Coronary artery (tissue), 2 donors: Measurements from ENCODE around the gene LITAFD.

Experiments used
- DNase-seq: peaks from one replicate; pipeline ENCODE4 v3.0.0-alpha.2; 2017; ENCODE audit warnings: low spot score
- H3K27ac ChIP-seq, 2 donors: fragments of 200-600 bp; sonication (generic); one replicate each; pipeline ENCODE4 v1.5.1; 2016 to 2019
- H3K4me3 ChIP-seq: fragments of 200-600 bp; sonication (generic); 2 replicates; pipeline ENCODE4 v1.5.1; 2016; ENCODE audit warnings: mild to moderate bottlenecking, moderate library complexity
- TF ChIP-seq, protein P1 (sequence below): fragments of 200-600 bp; sonication (generic); IDR thresholded peaks from one replicate; pipeline ENCODE4 v1.5.1; 2019; ENCODE audit warnings: antibody characterized with exemption

Gene LITAFD

DNA sequence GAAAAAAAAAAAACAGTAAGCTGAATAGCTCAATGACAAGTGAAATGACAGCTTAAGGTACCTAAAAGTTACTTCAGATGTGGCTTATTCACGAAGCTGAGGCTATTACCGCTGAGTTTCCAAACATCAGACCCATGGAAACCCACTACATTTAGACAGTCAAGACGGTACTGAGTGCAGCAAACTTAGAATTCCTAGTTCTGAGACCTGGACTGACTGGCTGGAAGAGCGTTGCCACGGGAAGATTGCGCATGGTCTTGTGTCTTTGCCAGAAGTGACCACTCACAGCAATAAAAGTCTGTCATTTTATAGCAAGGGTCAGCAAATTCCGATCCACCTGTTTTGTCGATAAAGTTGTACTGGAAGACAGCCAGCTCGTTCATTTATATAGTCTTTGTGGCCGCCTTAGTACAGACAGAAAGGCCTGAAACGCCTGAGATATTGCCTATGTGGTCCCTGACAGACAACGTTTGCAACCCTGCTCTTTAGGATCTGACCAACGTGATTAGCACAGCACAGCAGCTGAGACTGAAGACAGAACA lies 19.2 kb downstream of the LITAFD start:
- no peak overlapping the region for H3K4me3 ChIP-seq
- TF ChIP-seq, protein P1, sequence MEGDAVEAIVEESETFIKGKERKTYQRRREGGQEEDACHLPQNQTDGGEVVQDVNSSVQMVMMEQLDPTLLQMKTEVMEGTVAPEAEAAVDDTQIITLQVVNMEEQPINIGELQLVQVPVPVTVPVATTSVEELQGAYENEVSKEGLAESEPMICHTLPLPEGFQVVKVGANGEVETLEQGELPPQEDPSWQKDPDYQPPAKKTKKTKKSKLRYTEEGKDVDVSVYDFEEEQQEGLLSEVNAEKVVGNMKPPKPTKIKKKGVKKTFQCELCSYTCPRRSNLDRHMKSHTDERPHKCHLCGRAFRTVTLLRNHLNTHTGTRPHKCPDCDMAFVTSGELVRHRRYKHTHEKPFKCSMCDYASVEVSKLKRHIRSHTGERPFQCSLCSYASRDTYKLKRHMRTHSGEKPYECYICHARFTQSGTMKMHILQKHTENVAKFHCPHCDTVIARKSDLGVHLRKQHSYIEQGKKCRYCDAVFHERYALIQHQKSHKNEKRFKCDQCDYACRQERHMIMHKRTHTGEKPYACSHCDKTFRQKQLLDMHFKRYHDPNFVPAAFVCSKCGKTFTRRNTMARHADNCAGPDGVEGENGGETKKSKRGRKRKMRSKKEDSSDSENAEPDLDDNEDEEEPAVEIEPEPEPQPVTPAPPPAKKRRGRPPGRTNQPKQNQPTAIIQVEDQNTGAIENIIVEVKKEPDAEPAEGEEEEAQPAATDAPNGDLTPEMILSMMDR = no peak
- DNase-seq = no peak
- no peak overlapping the region for H3K27ac ChIP-seq

GRCh38 chr16:8903004-8903403 lies 20.9 kb downstream of the LITAFD start:
- DNase-seq = no peak
- no peak overlapping the region for H3K4me3 ChIP-seq
- TF ChIP-seq, protein P1 = no peak
- H3K27ac ChIP-seq = no peak overlapping the region

GRCh38 chr16:8904018-8904430 lies 21.9 kb downstream of the LITAFD start:
- DNase-seq = no peak
- TF ChIP-seq, protein P1 = no peak
- Histone ChIP-seq H3K27ac (no peak overlapping the region), H3K4me3 (no peak overlapping the region)

GRCh38 chr16:8905168-8905762 lies 23.1 kb downstream of the LITAFD start:
- Histone ChIP-seq H3K4me3 (no peak overlapping the region), H3K27ac (no peak overlapping the region)
- TF ChIP-seq, protein P1 = no peak
- no peak for DNase-seq

DNA sequence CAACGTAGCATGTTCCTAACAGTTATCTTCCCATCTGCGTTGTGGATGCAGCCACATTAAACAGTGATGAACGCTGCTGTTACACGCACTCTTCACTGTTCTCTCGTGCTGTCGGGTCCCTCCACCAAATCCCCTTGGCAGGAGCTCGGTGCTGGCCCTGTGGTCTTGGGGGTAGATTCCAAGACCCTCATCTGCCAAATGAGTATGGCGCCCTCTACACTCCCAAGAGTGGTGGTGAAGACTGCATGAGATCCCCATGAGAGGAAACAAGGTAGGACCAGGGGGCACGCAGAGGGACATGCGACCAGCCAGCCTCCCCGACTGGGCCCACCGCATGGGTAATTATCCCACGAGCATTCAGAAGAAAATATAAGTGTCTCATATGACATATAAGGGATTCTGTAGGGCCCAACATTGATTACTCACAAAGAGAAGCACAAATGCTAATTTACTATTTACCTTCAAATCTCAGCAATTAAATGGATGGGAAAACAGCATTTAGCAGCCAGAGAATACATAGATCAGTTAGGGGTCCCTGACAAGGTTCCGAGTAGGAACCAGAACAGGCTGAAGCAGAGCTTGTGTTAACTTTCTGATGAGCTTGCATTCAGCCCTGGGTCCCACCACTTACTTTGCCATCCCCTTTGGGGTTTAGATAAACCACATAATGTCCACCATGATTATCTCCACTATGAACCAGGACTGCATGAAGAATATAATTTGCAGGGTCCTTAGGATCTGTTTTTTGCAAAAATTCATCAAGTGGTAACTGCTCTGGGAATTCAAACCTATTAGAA lies 23.8 kb downstream of the LITAFD start:
- TF ChIP-seq, protein P1 = no peak
- DNase-seq = no peak
- Histone ChIP-seq H3K4me3 (no peak overlapping the region), H3K27ac (no peak overlapping the region)

DNA sequence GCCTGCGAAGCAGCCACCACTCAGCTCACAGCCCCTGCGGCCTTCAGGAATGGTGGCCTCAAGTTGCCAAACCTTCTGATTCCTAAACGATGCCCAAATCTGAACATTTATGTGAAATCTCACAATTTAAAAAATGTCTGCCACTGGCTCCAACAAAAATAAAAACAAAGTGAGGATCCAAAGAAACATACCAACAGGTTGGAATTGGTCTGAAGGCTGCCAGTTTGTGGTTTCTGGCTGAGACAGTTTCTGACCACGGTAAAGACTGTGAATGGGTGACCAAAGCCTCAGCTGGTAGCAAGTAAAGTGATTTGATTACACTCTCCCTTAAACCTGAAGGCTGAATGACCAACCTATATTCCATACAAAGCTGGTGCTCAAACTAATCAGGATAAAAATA lies 24.9 kb downstream of the LITAFD start:
- no peak overlapping the region for H3K4me3 ChIP-seq
- H3K27ac ChIP-seq = peak overlapping the region in 1 of 2 donors; percentile 11
- DNase-seq = no peak
- TF ChIP-seq, protein P1 = no peak
